Right cardiac atrium (tissue), 5 donors: ENCODE measurements around the gene TTC39A. TPM values are rescaled to one million over a fixed set of nuclear protein-coding genes. Genes with fewer than 3 reads are reported as not detected.
A peak's percentile ranks its signal among the peaks of the same experiment; 100 is the strongest.
"Not testable (repeated sequence)": the region's sequence is repeated elsewhere in the genome, so short reads cannot be mapped to it uniquely, and the experiment has no call there.

Source experiments
- ATAC-seq, 2 donors: fragments of 200-7000 bp; cut with Tn5 transposase; one replicate each; pipeline versions ENCODE4 v1.8.0 to v1.9.1; 2020; ENCODE audit warnings: moderate library complexity in 2 of 2, mild to moderate bottlenecking in 1 of 2
- DNase-seq, 3 donors: peaks; one replicate each; pipeline ENCODE4 v3.0.0-alpha.2; 2020
- H3K27ac ChIP-seq: one replicate; pipeline ENCODE4 v1.5.1; 2013; ENCODE audit warnings: mild to moderate bottlenecking, low read length, control low read depth, moderate library complexity
- H3K27me3 ChIP-seq: one replicate; pipeline ENCODE4 v1.6.1; 2013; ENCODE audit not compliant: control insufficient read depth, insufficient read depth
- H3K4me1 ChIP-seq: one replicate; pipeline ENCODE4 v1.6.1; 2013; ENCODE audit warnings: low read length; ENCODE audit not compliant: control insufficient read depth, insufficient read depth
- H3K4me3 ChIP-seq: one replicate; pipeline ENCODE4 v1.5.1; 2013; ENCODE audit warnings: low read length, control low read depth
- H3K9me3 ChIP-seq: one replicate; pipeline ENCODE4 v1.6.1; 2013; ENCODE audit warnings: low read length; ENCODE audit not compliant: control insufficient read depth
- WGBS: extraction: QIAGEN DNeasy Blood & Tissue Kit; methylation state at CpG from one replicate; pipeline ENCODE4 v1.1.7; 2013; 5-methylcytosine and 5-hydroxymethylcytosine counted together
- intact Hi-C, 4 donors: fragments of 100-400 bp; cut with DNase I; formaldehyde crosslinking; loops; one replicate each; pipeline versions ENCODE4 v1.11.0 to v1.14.0; 2022 to 2023
- polyA plus RNA-seq: library from polyadenylated mRNA; stranded (reverse); fragments of 200-250 nt; gene quantifications from one replicate; pipeline ENCODE4 v1.2.3, GENCODE V29; 2013
- total RNA-seq, 4 donors: library from RNA; stranded (reverse); fragmentation: NEBNext Ultra II Directional; extraction: Animal tissue kit (Norgen Biotek cat#: 25700); gene quantifications; one replicate each; pipeline ENCODE4 v1.2.1, GENCODE V29; 2021
- donor health status: healthy with polysubstance abuse.
- donor health status: DM: no; HTN: yes; CAD: no.
- donor health status: DM: no; HTN: no; CAD: no.
- donor health status: DM: no; HTN: yes; CAD: no; lungs with severe emphysema.
- donor health status: DM: yes; HTN: yes; CAD: no.

TTC39A gene
- total and polyA plus RNA-seq, 5 donors: 11.6 to 24.7 (median 15.7) TPM

DNA sequence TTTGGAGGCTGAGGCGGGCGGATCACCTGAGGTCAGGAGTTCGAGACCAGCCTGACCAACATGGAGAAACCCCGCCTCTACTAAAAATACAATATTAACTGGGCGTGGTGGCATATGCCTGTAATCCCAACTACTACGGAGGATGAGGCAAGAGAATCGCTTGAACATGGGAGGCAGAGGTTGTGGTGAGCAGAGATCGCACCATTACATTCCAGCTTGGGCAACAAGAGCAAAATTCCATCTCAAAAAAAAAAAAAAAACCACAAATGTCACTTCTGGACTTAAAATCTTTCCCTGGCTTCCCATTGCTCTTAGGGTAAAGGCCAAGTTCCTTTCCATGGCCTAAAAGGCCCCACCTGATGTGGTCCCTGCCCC is 5.4 kb downstream of the TTC39A start:
- H3K9me3 ChIP-seq, H3K4me1 ChIP-seq, ATAC-seq, H3K27ac ChIP-seq, H3K27me3 ChIP-seq, H3K4me3 ChIP-seq, DNase-seq, intact Hi-C loops: not testable (repeated sequence)
- 97% methylated on average over 8 of the region's 8 CpGs for WGBS

DNA sequence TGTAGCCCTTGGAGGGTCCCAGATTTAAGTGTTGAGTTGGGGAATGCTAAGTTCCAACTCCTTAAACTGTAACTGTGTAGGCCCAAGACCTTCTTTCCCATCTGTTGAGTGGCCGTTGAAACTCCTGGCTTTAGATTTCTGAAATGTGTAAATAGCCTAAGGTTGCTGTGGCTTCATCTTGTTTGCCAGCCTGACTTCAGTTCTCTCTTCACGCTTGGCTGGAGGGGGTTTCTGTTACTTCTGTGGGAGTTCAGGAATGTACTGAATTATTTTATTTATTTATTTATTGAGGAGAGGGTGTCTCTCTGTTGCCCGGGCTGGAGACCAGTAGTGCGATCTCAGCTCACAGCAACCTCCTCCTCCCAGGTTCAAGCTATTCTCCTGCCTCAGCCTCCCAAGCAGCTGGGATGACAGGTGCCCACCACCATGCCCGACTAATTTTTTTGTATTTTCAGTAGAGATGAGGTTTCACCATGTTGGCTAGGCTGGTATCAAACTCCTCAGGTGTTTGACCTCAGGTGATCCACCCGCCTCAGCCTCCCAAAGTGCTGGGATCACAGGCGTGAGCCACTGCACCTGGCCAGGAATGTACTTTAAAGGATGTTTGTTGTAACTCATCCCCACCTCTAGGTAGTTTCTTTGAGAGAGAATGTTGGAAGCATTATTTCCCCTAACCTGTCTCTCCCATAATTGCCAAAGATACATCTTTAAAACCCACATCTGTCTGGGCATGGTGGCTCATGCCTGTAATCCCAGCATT is 5.9 kb downstream of the TTC39A start:
- Histone ChIP-seq H3K4me3 (no peak overlapping the region), H3K27me3 (no peaks in the 10 kb centered on the region), H3K9me3 (no peaks in the 10 kb centered on the region), H3K4me1 (peaks cover 7% of the 10 kb centered on the region), H3K27ac (no peak overlapping the region)
- ATAC-seq: no peak
- 91% methylated on average over 7 of the region's 7 CpGs for WGBS
- DNase-seq: peak in 1 of 3 donors; percentile 7
- intact Hi-C loops: no loop called here

DNA sequence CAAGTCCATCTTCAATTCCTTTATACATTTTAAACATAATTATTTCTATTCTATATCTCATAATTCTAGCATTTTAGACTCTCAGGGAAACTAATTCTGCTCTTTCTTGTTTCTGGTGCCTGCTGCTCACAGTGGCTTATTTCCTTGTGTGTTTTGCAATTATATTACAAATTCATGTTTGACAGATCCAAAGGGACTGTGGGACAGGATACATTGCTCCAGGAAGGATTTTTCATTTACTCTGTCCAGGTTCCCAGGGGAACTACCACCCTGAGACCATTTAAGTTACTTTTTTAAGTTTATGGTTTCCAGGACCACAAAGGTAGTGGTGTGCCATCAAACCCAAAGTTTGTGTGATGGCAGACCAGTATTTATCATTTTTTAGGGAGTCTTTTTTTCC is 6.6 kb downstream of the TTC39A start:
- Histone ChIP-seq H3K27ac (no peak overlapping the region), H3K4me3 (no peak overlapping the region), H3K4me1 (peaks cover 6% of the 10 kb centered on the region), H3K27me3 (no peaks in the 10 kb centered on the region), H3K9me3 (no peaks in the 10 kb centered on the region)
- ATAC-seq (no peak), DNase-seq (no peak)
- intact Hi-C loops: no loop called here

DNA sequence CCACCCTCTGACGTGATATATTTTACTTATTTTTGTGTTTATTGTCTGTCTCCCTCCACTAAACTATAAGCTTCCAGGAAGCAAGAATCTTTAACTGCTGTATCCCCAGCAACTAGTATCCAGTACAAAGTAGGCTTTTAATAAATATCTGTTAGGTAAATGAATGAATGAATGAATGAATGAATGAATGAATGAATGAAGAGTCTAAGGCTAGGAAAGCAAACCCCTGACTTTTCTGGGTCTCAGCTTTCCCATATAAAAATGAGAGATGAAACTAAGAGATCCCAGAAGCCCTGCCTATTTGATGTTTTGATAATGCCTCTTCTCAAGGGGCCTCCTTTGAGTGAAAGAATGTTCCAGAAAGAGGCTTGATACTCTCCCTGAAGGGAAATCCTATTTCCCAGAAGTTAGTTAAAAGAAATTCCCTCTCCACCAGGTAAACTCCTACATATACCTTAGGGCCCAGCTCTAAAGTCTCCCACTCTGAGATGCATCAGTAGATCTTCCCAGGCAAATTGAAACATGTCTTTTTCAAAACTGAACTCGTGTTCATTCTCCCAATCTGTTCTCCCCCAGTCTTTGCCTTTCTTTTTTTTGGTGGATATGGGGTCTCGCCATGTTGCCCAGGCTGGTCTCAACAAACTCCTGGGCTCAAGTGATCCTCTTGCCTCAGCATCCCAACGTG is 7.8 kb downstream of the TTC39A start:
- H3K27ac ChIP-seq: no peak overlapping the region
- intact Hi-C loops: no loop called here
- H3K4me1 ChIP-seq: peaks cover 6% of the 10 kb centered on the region
- no peak overlapping the region for H3K4me3 ChIP-seq
- DNase-seq: no peak
- WGBS: 85% methylated on average over 4 of the region's 4 CpGs
- no peaks in the 10 kb centered on the region for H3K27me3 ChIP-seq
- H3K9me3 ChIP-seq: no peaks in the 10 kb centered on the region
- ATAC-seq: no peak

DNA sequence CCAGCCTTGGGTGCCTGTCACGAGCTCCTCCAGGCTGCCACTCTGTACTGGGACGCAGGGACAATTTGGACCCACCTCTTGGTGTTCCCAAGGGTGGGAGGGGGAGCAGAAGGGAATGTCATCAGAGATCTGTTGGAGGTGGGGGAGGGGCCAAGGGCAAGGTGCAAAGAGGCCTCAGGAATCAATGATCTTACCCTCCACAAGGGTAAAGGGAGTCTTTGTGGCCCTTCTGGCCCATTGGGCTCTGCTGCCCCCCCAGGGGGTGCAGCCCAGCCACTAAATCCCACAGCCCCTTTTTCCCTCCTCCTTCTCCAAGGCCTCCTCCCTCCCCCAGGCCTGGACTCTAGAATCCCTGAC is 8.5 kb downstream of the TTC39A start:
- H3K4me1 ChIP-seq: peaks cover 4% of the 10 kb centered on the region
- H3K4me3 ChIP-seq: no peak overlapping the region
- ATAC-seq (no peak), DNase-seq (no peak)
- WGBS: 96% methylated on average over 2 of the region's 2 CpGs
- no peaks in the 10 kb centered on the region for H3K27me3 ChIP-seq
- no peak overlapping the region for H3K27ac ChIP-seq
- intact Hi-C loops: no loop called here
- H3K9me3 ChIP-seq: no peaks in the 10 kb centered on the region

DNA sequence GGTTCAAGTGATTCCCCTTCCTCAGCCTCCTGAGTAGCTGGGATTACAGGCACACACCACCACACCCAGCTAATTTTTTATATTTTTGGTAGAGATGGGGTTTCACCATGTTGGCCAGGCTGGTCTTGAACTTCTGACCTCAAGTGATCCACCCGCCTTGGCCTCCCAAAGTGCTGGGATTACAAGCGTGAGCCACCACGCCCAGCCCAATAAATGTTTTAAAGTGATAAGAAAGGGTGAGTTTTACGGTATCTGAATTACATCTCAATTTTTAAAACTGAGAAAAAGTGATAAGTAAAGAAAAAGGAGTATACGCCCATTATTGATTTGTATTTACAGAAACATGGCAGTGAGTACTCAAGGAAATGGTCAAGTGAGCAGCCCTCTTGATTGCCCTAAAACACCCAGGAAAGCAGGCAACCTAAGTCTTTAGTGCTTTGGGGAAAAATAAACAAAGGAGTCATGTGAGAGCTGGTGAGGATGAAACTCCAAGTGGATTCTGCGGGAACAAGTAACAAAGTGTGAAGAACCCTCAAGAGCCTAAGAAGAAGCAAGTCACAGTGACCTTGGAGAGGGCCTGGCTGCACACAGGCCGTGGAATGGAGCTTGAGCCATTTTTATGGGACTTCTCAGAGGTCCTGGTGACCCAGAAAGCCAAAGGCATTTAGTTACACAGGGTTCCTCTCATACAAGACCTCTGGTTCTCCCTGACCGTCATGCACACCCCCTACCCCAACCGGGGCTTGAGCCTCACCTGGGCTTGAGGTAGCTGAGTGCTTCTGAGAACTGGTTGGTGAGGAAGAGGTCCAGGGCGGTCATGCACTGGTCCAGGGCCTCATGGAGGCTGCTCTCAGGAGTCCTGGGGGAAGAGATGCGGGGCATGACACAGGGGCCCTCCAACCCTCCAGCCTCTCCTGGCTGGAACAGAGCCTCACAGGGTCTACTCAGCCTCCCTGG is 9.1 kb downstream of the TTC39A start:
- intact Hi-C loops: no loop called here
- H3K27me3 ChIP-seq: no peaks in the 10 kb centered on the region
- WGBS: 94% methylated on average over 11 of the region's 11 CpGs
- H3K27ac ChIP-seq: no peak overlapping the region
- H3K4me1 ChIP-seq: peaks cover 2% of the 10 kb centered on the region
- no peaks in the 10 kb centered on the region for H3K9me3 ChIP-seq
- DNase-seq: peak in 1 of 3 donors; percentile 33
- no peak overlapping the region for H3K4me3 ChIP-seq
- peak in 1 of 2 donors; percentile 23 for ATAC-seq

DNA sequence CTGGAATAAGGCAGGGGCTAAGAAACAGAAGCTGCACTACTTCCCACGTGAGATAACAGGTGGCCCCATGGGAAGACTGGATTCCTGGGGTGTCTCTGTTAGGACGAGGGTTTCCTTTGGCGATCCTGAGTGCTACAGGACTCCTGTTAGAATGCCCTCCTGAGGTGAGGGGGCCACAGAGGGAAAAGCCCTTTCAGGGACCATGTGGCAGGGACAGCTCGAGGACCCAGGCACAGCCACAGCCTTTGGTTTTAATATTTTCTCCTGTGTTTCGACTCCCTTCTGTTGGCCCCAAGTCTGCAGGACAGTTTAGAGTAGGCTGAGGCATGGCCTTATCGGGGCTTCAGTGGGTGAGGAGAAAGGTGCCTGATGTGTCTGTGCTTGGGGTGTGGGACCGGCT is 12.6 kb downstream of the TTC39A start:
- H3K4me3 ChIP-seq: no peak overlapping the region
- H3K9me3 ChIP-seq: no peaks in the 10 kb centered on the region
- DNase-seq (no peak), ATAC-seq (no peak)
- 88% methylated on average over 7 of the region's 7 CpGs for WGBS
- no peaks in the 10 kb centered on the region for H3K4me1 ChIP-seq
- intact Hi-C loops: no loop called here
- no peaks in the 10 kb centered on the region for H3K27me3 ChIP-seq
- no peak overlapping the region for H3K27ac ChIP-seq

DNA sequence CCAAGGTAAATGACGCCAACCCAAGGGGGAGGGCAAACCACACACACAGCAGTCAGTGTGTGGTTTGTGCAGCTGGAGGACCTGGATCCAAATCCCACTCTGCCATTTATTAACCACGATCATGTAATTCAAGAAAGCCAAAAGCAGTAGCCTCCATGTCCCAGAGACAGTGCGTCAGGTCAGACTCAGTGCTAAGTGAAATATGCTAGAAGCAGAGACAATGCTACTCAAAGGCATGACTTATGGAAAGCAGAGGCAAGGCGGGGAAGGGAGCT is 13.6 kb downstream of the TTC39A start:
- ATAC-seq (no peak), DNase-seq (no peak)
- Histone ChIP-seq H3K4me1 (no peaks in the 10 kb centered on the region), H3K4me3 (no peak overlapping the region), H3K9me3 (no peaks in the 10 kb centered on the region), H3K27me3 (no peaks in the 10 kb centered on the region), H3K27ac (no peak overlapping the region)
- intact Hi-C loops: no loop called here
- WGBS: 88% methylated on average over 4 of the region's 4 CpGs

DNA sequence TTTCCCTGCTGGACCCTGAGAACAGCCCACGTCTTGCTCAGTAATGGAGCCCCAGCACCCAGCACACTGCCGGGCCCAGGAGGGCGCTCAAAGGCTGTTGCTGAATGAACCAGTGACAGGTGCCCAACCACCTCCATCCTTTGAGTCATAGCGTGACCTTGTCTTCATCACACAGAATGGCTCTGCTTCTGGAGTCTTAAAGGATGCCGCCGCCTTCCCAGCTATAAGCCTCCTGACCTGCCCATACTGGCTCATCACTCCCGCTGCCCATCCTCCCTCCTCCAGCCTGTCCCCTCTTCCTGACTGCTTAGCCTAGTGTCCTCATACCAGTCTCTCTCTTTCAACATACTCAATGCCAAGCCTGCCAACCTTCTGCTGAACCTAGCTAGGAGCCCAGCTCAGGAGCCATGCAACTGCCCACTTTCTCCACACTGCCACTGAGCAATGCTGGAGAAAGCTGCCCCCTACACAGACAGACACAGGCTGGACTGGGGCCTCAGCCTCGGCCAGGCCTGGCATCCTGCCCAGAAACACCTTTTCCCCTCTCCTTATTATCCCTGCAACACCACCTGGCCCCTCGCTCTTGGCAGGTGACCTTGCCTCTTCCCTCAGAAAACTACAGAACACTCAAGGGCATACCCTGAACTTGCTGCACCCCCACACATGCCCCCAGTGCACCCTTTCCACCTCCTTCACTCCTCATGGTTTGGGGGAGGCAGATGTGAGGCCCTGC is 14.1 kb downstream of the TTC39A start:
- H3K27me3 ChIP-seq: no peaks in the 10 kb centered on the region
- no peaks in the 10 kb centered on the region for H3K9me3 ChIP-seq
- WGBS: 89% methylated on average over 9 of the region's 9 CpGs
- ATAC-seq (no peak), DNase-seq (no peak)
- no peak overlapping the region for H3K4me3 ChIP-seq
- H3K4me1 ChIP-seq: no peaks in the 10 kb centered on the region
- intact Hi-C loops: no loop called here
- H3K27ac ChIP-seq: no peak overlapping the region

DNA sequence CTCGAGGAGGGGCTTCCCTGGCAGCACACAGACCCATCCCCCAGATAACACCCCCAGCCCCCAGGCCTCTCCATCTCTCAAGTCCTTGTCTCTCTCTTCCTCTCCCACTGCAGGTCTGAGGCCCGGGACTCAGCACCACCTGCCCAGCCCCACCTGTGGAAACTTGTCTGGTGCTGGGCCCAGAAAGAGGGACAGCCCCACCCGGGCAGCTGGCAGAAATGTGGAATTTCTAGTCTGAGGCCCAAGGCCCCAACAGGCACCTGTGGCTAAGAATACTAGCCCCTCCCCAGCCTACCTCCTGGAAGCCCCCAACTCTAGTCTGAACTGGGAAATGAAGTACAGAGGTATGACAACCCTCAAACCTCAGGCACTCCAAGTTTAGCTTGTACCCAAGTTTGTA is 15.4 kb downstream of the TTC39A start:
- Histone ChIP-seq H3K9me3 (no peaks in the 10 kb centered on the region), H3K27ac (no peak overlapping the region), H3K27me3 (no peaks in the 10 kb centered on the region), H3K4me3 (no peak overlapping the region), H3K4me1 (no peaks in the 10 kb centered on the region)
- WGBS: 71% methylated on average over 3 of the region's 3 CpGs
- DNase-seq (no peak), ATAC-seq (no peak)
- intact Hi-C loops: no loop called here
